GM23338 (cell line): Measurements from ENCODE around the gene GP2. TPM values are rescaled to one million over a fixed set of nuclear protein-coding genes. Genes with fewer than 3 reads are reported as not detected.

Source experiments
- ATAC-seq: fragments of 200-7000 bp; cut with Tn5 transposase; 3 replicates; pipeline ENCODE4 v1.9.1; 2020
- DNase-seq: peaks from one replicate; pipeline ENCODE4 v3.0.0-alpha.2; 2015; ENCODE audit warnings: low spot score
- H2AFZ ChIP-seq: fragments of 200-600 bp; sonication (generic); 2 replicates; pipeline ENCODE4 v1.8.0; 2016; ENCODE audit warnings: antibody characterized with exemption, mild to moderate bottlenecking, moderate library complexity
- H3F3A ChIP-seq: fragments of 200-600 bp; sonication (generic); replicated peaks from 2 replicates; pipeline ENCODE4 v1.8.0; 2017; ENCODE audit warnings: antibody characterized with exemption, mixed run types, low read depth
- H3K27ac ChIP-seq: fragments of 200-600 bp; sonication (generic); 2 replicates; pipeline ENCODE4 v1.6.1; 2016; ENCODE audit warnings: low read depth
- H3K27me3 ChIP-seq: fragments of 200-600 bp; sonication (generic); 2 replicates; pipeline ENCODE4 v1.8.0; 2016; ENCODE audit warnings: mild to moderate bottlenecking, mixed run types, moderate library complexity; ENCODE audit not compliant: insufficient read depth
- H3K36me3 ChIP-seq: fragments of 200-600 bp; sonication (generic); 2 replicates; pipeline ENCODE4 v1.8.0; 2016; ENCODE audit warnings: mild to moderate bottlenecking; ENCODE audit not compliant: insufficient read depth
- H3K4me1 ChIP-seq: fragments of 200-600 bp; sonication (generic); 2 replicates; pipeline ENCODE4 v1.8.0; 2016; ENCODE audit warnings: mild to moderate bottlenecking, moderate library complexity; ENCODE audit not compliant: insufficient read depth
- H3K4me2 ChIP-seq: fragments of 200-600 bp; sonication (generic); 2 replicates; pipeline ENCODE4 v1.7.1; 2017; ENCODE audit warnings: mixed run types
- H3K4me3 ChIP-seq: fragments of 200-600 bp; sonication (generic); 2 replicates; pipeline ENCODE4 v1.6.1; 2016; ENCODE audit warnings: mixed run types
- H3K79me2 ChIP-seq: fragments of 200-600 bp; sonication (generic); replicated peaks from 2 replicates; pipeline ENCODE4 v1.8.0; 2017; ENCODE audit warnings: mild to moderate bottlenecking; ENCODE audit not compliant: insufficient read depth
- H3K9me2 ChIP-seq: fragments of 200-600 bp; sonication (generic); 2 replicates; pipeline ENCODE4 v1.8.0; 2017; ENCODE audit not compliant: insufficient read depth
- H4K20me1 ChIP-seq: fragments of 200-600 bp; sonication (generic); replicated peaks from 2 replicates; pipeline ENCODE4 v1.8.0; 2017; ENCODE audit warnings: mild to moderate bottlenecking; ENCODE audit not compliant: insufficient read depth
- H3K27ac Mint-ChIP-seq: 2 replicates; pipeline ENCODE4 v1.8.0; 2020; ENCODE audit warnings: inconsistent platforms, mild to moderate bottlenecking, moderate library complexity, mixed read lengths
- H3K27me3 Mint-ChIP-seq: 3 replicates; pipeline ENCODE4 v1.8.0; 2022; ENCODE audit warnings: low read depth, mild to moderate bottlenecking, moderate library complexity, mixed read lengths, inconsistent platforms; ENCODE audit not compliant: insufficient read depth, poor library complexity
- H3K36me3 Mint-ChIP-seq: 3 replicates; pipeline ENCODE4 v1.8.0; 2021; ENCODE audit warnings: low read depth, mild to moderate bottlenecking, inconsistent platforms, moderate library complexity, mixed read lengths
- H3K4me1 Mint-ChIP-seq: 3 replicates; pipeline ENCODE4 v1.8.0; 2020; ENCODE audit warnings: mild to moderate bottlenecking, inconsistent platforms, mixed read lengths
- H3K4me3 Mint-ChIP-seq: 3 replicates; pipeline ENCODE4 v1.8.0; 2021; ENCODE audit warnings: moderate library complexity, mild to moderate bottlenecking, inconsistent platforms, mixed read lengths
- H3K9me3 Mint-ChIP-seq: 3 replicates; pipeline ENCODE4 v1.8.0; 2020; ENCODE audit warnings: moderate library complexity, mild to moderate bottlenecking, inconsistent platforms, mixed read lengths
- CREB1 ChIP-seq: fragments of 250-450 bp; sonication (Bioruptor Pico); IDR thresholded peaks from 2 replicates; pipeline ENCODE4 v1.5.0; 2020; ENCODE audit warnings: low read depth, mild to moderate bottlenecking, moderate library complexity
- EZH2 ChIP-seq: fragments of 200-600 bp; sonication (generic); IDR thresholded peaks from one replicate; pipeline ENCODE4 v1.8.0; 2017; ENCODE audit warnings: antibody characterized with exemption, mild to moderate bottlenecking, low read depth; ENCODE audit not compliant: unreplicated experiment
- EZH2phosphoT487 ChIP-seq: fragments of 200-600 bp; sonication (generic); IDR thresholded peaks from one replicate; pipeline ENCODE4 v1.8.1; 2018; ENCODE audit warnings: antibody characterized with exemption; ENCODE audit not compliant: unreplicated experiment
- JUNB ChIP-seq: IDR thresholded peaks from one replicate; pipeline ENCODE4 v1.6.1; 2016; ENCODE audit warnings: antibody characterized with exemption; ENCODE audit not compliant: unreplicated experiment
- NANOG ChIP-seq: IDR thresholded peaks from 2 replicates; pipeline ENCODE4 v1.6.1; 2016; ENCODE audit warnings: antibody characterized with exemption, borderline replicate concordance
- POLR2AphosphoS5 ChIP-seq: IDR thresholded peaks from 2 replicates; pipeline ENCODE4 v1.6.1; 2016; ENCODE audit warnings: antibody characterized with exemption, low read depth
- STAT1 ChIP-seq: IDR thresholded peaks from one replicate; pipeline ENCODE4 v1.6.1; 2016; ENCODE audit warnings: antibody characterized with exemption; ENCODE audit not compliant: unreplicated experiment
- ZNF114 ChIP-seq: fragments of 250-450 bp; sonication (Bioruptor Pico); IDR thresholded peaks from 2 replicates; pipeline ENCODE4 v1.5.0; 2020; ENCODE audit warnings: mild to moderate bottlenecking, moderate library complexity
- ZNF331 ChIP-seq: fragments of 250-450 bp; sonication (Bioruptor Pico); IDR thresholded peaks from 2 replicates; pipeline ENCODE4 v1.5.0; 2020; ENCODE audit warnings: low read depth, mild to moderate bottlenecking, moderate library complexity
- polyA plus RNA-seq: library from polyadenylated mRNA; unstranded; fragments of >200 nt; fragmentation: Nextera tagmentation; extraction: Ambion mirVana; gene quantifications from 2 replicates; pipeline ENCODE4 v1.2.1, GENCODE V29; 2016
- total RNA-seq: library from RNA; depleted of rRNA; stranded (reverse); fragments of >200 nt; shearing (Covaris generic); gene quantifications from 2 replicates; pipeline ENCODE4 v1.2.3, GENCODE V29; 2014
- TF ChIP-seq, protein P1 (sequence below): IDR thresholded peaks from one replicate; pipeline ENCODE4 v1.6.1; 2018; ENCODE audit warnings: antibody characterized with exemption; ENCODE audit not compliant: unreplicated experiment
- TF ChIP-seq, protein P2 (sequence below), 2 experiments: fragments of 200-600 bp in 1 of 2; sonication (generic) in 1 of 2; conservative IDR thresholded peaks; 2 replicates each; pipeline versions ENCODE4 v1.5.1 to v1.6.1; 2016 to 2017; ENCODE audit warnings: antibody characterized with exemption in 2 of 2, low read depth in 2 of 2, mild to moderate bottlenecking in 2 of 2, moderate library complexity in 1 of 2
- TF ChIP-seq, protein P3 (sequence below): fragments of 250-450 bp; sonication (Bioruptor Pico); IDR thresholded peaks from 2 replicates; pipeline ENCODE4 v1.5.0; 2020; ENCODE audit warnings: mild to moderate bottlenecking, moderate library complexity
- TF ChIP-seq, protein P4 (sequence below): IDR thresholded peaks from 2 replicates; pipeline ENCODE4 v1.6.1; 2016; ENCODE audit warnings: antibody characterized with exemption

The GP2 gene
- total and polyA plus RNA-seq, 2 experiments from 2014 or later, result not detected

DNA sequence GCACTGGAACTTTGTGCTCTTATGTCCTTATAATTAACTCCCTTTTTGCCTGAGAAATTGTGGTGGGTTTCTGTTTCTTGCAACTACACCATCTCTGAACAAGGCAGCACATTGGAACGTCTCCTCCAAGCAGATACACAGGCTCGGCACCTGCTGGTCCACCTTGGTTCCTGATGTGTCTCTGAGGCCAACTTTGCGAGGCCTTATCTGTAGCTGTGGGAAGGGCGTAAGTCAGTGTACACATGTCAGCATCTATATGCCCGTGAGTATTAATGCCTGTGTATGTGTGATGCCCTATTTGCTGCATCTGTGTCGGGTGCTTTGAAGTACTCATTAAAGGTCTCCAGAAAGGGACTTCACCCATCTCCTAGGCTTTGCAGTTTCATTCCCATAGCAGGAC lies 17.5 kb downstream of the GP2 start:
- Histone ChIP-seq H3K9me2 (peaks cover 5% of the 10 kb centered on the region), H3K4me2 (no peak overlapping the region), H3K27me3 (no peaks in the 10 kb centered on the region), H2AFZ (no peak overlapping the region), H3K27ac (no peak overlapping the region), H3K4me3 (no peak overlapping the region), H4K20me1 (no peaks in the 10 kb centered on the region), H3K4me1 (no peaks in the 10 kb centered on the region), H3F3A (no peaks in the 10 kb centered on the region), H3K36me3 (no peaks in the 10 kb centered on the region), H3K79me2 (no peaks in the 10 kb centered on the region)
- TF ChIP-seq, protein P1, sequence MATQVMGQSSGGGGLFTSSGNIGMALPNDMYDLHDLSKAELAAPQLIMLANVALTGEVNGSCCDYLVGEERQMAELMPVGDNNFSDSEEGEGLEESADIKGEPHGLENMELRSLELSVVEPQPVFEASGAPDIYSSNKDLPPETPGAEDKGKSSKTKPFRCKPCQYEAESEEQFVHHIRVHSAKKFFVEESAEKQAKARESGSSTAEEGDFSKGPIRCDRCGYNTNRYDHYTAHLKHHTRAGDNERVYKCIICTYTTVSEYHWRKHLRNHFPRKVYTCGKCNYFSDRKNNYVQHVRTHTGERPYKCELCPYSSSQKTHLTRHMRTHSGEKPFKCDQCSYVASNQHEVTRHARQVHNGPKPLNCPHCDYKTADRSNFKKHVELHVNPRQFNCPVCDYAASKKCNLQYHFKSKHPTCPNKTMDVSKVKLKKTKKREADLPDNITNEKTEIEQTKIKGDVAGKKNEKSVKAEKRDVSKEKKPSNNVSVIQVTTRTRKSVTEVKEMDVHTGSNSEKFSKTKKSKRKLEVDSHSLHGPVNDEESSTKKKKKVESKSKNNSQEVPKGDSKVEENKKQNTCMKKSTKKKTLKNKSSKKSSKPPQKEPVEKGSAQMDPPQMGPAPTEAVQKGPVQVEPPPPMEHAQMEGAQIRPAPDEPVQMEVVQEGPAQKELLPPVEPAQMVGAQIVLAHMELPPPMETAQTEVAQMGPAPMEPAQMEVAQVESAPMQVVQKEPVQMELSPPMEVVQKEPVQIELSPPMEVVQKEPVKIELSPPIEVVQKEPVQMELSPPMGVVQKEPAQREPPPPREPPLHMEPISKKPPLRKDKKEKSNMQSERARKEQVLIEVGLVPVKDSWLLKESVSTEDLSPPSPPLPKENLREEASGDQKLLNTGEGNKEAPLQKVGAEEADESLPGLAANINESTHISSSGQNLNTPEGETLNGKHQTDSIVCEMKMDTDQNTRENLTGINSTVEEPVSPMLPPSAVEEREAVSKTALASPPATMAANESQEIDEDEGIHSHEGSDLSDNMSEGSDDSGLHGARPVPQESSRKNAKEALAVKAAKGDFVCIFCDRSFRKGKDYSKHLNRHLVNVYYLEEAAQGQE, result no peak
- TF ChIP-seq ZNF114 (CRISPR knock-in tag) (no peak), ZNF331 (CRISPR knock-in tag) (no peak), JUNB (no peak), POLR2AphosphoS5 (no peak), EZH2phosphoT487 (no peak), CREB1 (CRISPR knock-in tag) (no peak), EZH2 (no peak), STAT1 (no peak), NANOG (no peak)
- TF ChIP-seq, protein P2, sequence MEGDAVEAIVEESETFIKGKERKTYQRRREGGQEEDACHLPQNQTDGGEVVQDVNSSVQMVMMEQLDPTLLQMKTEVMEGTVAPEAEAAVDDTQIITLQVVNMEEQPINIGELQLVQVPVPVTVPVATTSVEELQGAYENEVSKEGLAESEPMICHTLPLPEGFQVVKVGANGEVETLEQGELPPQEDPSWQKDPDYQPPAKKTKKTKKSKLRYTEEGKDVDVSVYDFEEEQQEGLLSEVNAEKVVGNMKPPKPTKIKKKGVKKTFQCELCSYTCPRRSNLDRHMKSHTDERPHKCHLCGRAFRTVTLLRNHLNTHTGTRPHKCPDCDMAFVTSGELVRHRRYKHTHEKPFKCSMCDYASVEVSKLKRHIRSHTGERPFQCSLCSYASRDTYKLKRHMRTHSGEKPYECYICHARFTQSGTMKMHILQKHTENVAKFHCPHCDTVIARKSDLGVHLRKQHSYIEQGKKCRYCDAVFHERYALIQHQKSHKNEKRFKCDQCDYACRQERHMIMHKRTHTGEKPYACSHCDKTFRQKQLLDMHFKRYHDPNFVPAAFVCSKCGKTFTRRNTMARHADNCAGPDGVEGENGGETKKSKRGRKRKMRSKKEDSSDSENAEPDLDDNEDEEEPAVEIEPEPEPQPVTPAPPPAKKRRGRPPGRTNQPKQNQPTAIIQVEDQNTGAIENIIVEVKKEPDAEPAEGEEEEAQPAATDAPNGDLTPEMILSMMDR (conservative IDR thresholded peaks at IDR 0.05; ENCODE audit: low read depth in 2 of 2), result no peak
- TF ChIP-seq, protein P3, sequence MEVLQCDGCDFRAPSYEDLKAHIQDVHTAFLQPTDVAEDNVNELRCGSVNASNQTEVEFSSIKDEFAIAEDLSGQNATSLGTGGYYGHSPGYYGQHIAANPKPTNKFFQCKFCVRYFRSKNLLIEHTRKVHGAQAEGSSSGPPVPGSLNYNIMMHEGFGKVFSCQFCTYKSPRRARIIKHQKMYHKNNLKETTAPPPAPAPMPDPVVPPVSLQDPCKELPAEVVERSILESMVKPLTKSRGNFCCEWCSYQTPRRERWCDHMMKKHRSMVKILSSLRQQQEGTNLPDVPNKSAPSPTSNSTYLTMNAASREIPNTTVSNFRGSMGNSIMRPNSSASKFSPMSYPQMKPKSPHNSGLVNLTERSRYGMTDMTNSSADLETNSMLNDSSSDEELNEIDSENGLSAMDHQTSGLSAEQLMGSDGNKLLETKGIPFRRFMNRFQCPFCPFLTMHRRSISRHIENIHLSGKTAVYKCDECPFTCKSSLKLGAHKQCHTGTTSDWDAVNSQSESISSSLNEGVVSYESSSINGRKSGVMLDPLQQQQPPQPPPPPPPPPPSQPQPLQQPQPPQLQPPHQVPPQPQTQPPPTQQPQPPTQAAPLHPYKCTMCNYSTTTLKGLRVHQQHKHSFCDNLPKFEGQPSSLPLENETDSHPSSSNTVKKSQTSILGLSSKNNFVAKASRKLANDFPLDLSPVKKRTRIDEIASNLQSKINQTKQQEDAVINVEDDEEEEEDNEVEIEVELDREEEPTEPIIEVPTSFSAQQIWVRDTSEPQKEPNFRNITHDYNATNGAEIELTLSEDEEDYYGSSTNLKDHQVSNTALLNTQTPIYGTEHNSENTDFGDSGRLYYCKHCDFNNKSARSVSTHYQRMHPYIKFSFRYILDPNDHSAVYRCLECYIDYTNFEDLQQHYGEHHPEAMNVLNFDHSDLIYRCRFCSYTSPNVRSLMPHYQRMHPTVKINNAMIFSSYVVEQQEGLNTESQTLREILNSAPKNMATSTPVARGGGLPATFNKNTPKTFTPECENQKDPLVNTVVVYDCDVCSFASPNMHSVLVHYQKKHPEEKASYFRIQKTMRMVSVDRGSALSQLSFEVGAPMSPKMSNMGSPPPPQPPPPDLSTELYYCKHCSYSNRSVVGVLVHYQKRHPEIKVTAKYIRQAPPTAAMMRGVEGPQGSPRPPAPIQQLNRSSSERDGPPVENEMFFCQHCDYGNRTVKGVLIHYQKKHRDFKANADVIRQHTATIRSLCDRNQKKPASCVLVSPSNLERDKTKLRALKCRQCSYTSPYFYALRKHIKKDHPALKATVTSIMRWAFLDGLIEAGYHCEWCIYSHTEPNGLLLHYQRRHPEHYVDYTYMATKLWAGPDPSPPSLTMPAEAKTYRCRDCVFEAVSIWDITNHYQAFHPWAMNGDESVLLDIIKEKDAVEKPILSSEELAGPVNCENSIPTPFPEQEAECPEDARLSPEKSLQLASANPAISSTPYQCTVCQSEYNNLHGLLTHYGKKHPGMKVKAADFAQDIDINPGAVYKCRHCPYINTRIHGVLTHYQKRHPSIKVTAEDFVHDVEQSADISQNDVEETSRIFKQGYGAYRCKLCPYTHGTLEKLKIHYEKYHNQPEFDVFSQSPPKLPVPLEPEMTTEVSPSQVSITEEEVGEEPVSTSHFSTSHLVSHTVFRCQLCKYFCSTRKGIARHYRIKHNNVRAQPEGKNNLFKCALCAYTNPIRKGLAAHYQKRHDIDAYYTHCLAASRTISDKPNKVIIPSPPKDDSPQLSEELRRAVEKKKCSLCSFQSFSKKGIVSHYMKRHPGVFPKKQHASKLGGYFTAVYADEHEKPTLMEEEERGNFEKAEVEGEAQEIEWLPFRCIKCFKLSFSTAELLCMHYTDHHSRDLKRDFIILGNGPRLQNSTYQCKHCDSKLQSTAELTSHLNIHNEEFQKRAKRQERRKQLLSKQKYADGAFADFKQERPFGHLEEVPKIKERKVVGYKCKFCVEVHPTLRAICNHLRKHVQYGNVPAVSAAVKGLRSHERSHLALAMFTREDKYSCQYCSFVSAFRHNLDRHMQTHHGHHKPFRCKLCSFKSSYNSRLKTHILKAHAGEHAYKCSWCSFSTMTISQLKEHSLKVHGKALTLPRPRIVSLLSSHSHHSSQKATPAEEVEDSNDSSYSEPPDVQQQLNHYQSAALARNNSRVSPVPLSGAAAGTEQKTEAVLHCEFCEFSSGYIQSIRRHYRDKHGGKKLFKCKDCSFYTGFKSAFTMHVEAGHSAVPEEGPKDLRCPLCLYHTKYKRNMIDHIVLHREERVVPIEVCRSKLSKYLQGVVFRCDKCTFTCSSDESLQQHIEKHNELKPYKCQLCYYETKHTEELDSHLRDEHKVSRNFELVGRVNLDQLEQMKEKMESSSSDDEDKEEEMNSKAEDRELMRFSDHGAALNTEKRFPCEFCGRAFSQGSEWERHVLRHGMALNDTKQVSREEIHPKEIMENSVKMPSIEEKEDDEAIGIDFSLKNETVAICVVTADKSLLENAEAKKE (CRISPR knock-in tag), result no peak
- TF ChIP-seq, protein P4, sequence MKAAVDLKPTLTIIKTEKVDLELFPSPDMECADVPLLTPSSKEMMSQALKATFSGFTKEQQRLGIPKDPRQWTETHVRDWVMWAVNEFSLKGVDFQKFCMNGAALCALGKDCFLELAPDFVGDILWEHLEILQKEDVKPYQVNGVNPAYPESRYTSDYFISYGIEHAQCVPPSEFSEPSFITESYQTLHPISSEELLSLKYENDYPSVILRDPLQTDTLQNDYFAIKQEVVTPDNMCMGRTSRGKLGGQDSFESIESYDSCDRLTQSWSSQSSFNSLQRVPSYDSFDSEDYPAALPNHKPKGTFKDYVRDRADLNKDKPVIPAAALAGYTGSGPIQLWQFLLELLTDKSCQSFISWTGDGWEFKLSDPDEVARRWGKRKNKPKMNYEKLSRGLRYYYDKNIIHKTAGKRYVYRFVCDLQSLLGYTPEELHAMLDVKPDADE, result no peak
- Mint-ChIP-seq H3K9me3 (no peaks in the 10 kb centered on the region), H3K27ac (no peak overlapping the region), H3K27me3 (peaks cover 2% of the 10 kb centered on the region), H3K4me1 (no peaks in the 10 kb centered on the region), H3K36me3 (no peaks in the 10 kb centered on the region), H3K4me3 (no peak overlapping the region)
- no peak for DNase-seq
- no peak for ATAC-seq
